Kidney capillary endothelial cell (primary cell): Measurements from ENCODE around the gene LOXHD1.
A peak's percentile ranks its signal among the peaks of the same experiment; 100 is the strongest.

Source experiments
- DNase-seq: peaks from one replicate; pipeline ENCODE4 v3.0.0-alpha.2; 2018; ENCODE audit warnings: low spot score

LOXHD1 gene

GRCh38 chr18:46672062-46672970 is 15.3 kb upstream of the LOXHD1 start:
- no peak for DNase-seq

GRCh38 chr18:46668694-46669093 is 11.7 kb upstream of the LOXHD1 start:
- no peak for DNase-seq

- DNase-seq = no peak
Measured at GRCh38 chr18:46668135-46668534, 11.1 kb upstream of the LOXHD1 start.

- DNase-seq = no peak
Measured at GRCh38 chr18:46663539-46663938, 6.5 kb upstream of the LOXHD1 start.

- DNase-seq = no peak
Measured at GRCh38 chr18:46660957-46661749, 4.1 kb upstream of the LOXHD1 start.

GRCh38 chr18:46659484-46659883 is 2.5 kb upstream of the LOXHD1 start:
- DNase-seq = no peak

- no peak for DNase-seq
Measured at GRCh38 chr18:46656326-46657114, 500 bp downstream of the LOXHD1 start.

GRCh38 chr18:46652372-46652771 is 4.6 kb downstream of the LOXHD1 start:
- no peak for DNase-seq

- no peak for DNase-seq
Measured at GRCh38 chr18:46650681-46651080, 6.3 kb downstream of the LOXHD1 start.

- no peak for DNase-seq
Measured at GRCh38 chr18:46649071-46649862, 7.8 kb downstream of the LOXHD1 start.

GRCh38 chr18:46646468-46646867 is 10.6 kb downstream of the LOXHD1 start:
- DNase-seq = no peak

GRCh38 chr18:46642561-46642960 is 14.5 kb downstream of the LOXHD1 start:
- no peak for DNase-seq

- no peak for DNase-seq
Measured at GRCh38 chr18:46641917-46642316, 15.1 kb downstream of the LOXHD1 start.

GRCh38 chr18:46639386-46639785 is 17.6 kb downstream of the LOXHD1 start:
- no peak for DNase-seq

GRCh38 chr18:46636040-46636630 is 20.9 kb downstream of the LOXHD1 start:
- no peak for DNase-seq

- DNase-seq = no peak
Measured at GRCh38 chr18:46632401-46633071, 24.5 kb downstream of the LOXHD1 start.

- no peak for DNase-seq
Measured at GRCh38 chr18:46630991-46631390, 26.0 kb downstream of the LOXHD1 start.

- peak; percentile 32 for DNase-seq
Measured at GRCh38 chr18:46630160-46630559, 26.9 kb downstream of the LOXHD1 start.

GRCh38 chr18:46629361-46629760 is 27.7 kb downstream of the LOXHD1 start:
- DNase-seq = no peak

GRCh38 chr18:46628206-46628605 is 28.8 kb downstream of the LOXHD1 start:
- no peak for DNase-seq

GRCh38 chr18:46627136-46627535 is 29.9 kb downstream of the LOXHD1 start:
- DNase-seq = no peak
